ENCODE measurements around the gene FARP1. TPM values are rescaled to one million over a fixed set of nuclear protein-coding genes. Genes with fewer than 3 reads are reported as not detected.
A peak's percentile ranks its signal among the peaks of the same experiment; 100 is the strongest.

The FARP1 gene
- total RNA-seq, 1 donor from 2014 or later: 357 TPM

DNA sequence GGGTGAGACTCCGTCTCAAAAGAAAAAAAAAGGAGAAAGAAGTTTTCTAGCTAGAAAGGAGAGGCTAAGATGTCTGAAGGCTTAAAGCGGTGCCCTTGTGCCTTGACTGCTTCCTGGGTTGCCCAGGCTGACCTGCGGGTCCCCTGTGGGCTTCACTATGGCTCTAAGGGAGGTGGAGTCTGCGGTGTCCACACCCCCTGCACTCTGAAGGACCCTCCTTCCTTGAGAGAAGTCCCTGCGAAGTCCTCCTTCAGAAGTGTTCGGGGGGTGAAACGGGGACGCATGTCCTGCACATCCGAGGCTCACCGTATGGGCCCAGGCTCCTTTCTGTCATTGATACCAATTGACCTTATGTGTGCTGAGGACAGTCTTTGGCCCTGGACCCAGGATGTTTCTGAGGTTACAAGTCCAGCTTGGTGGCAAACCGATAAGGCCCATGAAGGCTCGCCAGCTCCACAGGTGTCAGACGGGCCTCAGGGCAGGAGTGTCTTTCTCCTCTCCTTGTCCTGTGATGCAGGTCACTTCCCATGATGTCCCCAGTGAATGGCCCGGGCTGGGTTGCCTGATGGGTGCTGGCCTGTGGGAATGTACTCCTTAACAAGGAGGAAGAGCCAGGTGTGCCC lies 45.8 kb downstream of the FARP1 start:
- TF ChIP-seq, protein P1, sequence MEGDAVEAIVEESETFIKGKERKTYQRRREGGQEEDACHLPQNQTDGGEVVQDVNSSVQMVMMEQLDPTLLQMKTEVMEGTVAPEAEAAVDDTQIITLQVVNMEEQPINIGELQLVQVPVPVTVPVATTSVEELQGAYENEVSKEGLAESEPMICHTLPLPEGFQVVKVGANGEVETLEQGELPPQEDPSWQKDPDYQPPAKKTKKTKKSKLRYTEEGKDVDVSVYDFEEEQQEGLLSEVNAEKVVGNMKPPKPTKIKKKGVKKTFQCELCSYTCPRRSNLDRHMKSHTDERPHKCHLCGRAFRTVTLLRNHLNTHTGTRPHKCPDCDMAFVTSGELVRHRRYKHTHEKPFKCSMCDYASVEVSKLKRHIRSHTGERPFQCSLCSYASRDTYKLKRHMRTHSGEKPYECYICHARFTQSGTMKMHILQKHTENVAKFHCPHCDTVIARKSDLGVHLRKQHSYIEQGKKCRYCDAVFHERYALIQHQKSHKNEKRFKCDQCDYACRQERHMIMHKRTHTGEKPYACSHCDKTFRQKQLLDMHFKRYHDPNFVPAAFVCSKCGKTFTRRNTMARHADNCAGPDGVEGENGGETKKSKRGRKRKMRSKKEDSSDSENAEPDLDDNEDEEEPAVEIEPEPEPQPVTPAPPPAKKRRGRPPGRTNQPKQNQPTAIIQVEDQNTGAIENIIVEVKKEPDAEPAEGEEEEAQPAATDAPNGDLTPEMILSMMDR (IDR thresholded peaks at IDR 0.05): no peak
- no peaks in the 10 kb centered on the region for H3K9me3 Mint-ChIP-seq (ENCODE audit: unreplicated experiment)
- no peak for DNase-seq (ENCODE audit: extremely low spot score, unreplicated experiment)
- H3K4me1 Mint-ChIP-seq (ENCODE audit: unreplicated experiment): peaks cover 72% of the 10 kb centered on the region
- peak overlapping the region; percentile 54 for H3K27ac Mint-ChIP-seq (ENCODE audit: unreplicated experiment)
- peaks cover 16% of the 10 kb centered on the region for H3K36me3 Mint-ChIP-seq (ENCODE audit: unreplicated experiment)
- no peak overlapping the region for H3K4me3 Mint-ChIP-seq (ENCODE audit: unreplicated experiment)
- H3K27me3 Mint-ChIP-seq (ENCODE audit: unreplicated experiment): no peaks in the 10 kb centered on the region

DNA sequence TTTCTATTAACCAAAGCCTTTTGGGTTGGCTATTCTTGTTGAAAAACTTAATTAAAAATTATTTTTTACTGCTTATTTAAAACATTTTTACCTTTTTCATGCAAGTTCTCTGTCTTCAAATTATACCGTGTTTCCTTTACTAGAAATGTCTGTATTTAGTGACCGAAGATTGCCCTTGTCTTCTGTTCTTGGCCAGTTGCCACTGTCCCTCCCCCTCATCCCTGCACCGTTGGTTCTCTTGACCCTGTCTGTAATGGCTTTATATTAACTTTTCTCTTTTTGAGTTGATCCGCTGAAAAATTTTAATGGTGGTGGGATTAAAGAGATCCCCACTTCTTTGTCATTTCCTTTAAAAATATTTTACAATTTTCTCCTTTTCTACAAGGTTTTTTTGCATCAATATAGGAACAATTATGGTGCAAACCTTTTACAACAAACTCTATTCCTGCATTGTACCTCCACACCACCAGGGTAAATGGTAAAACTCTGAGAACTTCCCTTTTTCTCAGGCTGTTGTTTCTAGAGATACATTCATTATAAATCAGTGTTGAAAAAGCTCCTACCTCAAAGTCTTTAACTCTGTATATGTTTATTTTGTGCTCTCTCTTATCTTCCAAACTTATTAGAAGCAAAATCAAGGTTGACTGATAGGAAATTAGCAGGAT lies 47.1 kb downstream of the FARP1 start:
- no peaks in the 10 kb centered on the region for H3K9me3 Mint-ChIP-seq (ENCODE audit: unreplicated experiment)
- TF ChIP-seq, protein P1 (IDR thresholded peaks at IDR 0.05): peak; percentile 10
- no peak for DNase-seq (ENCODE audit: extremely low spot score, unreplicated experiment)
- peaks cover 64% of the 10 kb centered on the region for H3K4me1 Mint-ChIP-seq (ENCODE audit: unreplicated experiment)
- H3K36me3 Mint-ChIP-seq (ENCODE audit: unreplicated experiment): peaks cover 13% of the 10 kb centered on the region
- H3K27ac Mint-ChIP-seq (ENCODE audit: unreplicated experiment): peak overlapping the region; percentile 12
- H3K4me3 Mint-ChIP-seq (ENCODE audit: unreplicated experiment): no peak overlapping the region
- H3K27me3 Mint-ChIP-seq (ENCODE audit: unreplicated experiment): no peaks in the 10 kb centered on the region

DNA sequence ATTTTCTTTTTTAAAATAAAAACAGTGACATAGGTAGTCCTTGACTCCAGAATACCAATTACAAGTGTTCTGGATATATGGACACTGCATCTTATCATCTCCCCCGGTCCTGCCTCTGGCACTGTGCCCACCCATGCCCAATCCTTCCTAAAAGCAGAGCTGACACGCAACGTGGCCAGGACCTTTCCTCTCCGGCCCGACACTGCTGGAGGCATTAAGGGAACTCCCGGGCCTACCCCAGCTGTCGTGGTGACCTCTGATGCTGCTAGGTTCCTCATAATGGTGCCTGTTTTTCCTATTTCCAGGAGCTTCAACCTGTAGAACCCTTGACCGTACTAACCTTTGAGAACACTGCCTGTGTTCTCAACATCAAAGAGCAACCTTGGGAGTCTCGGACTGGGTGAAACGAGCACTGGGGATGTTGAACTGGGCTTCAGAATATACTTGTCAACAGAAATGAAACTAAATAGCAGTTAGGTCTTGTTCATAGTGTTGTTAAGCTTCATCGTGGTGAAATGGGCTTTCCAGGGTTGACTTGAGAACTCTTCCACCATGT lies 48.1 kb downstream of the FARP1 start:
- Mint-ChIP-seq H3K27ac (ENCODE audit: unreplicated experiment) (no peak overlapping the region), H3K9me3 (ENCODE audit: unreplicated experiment) (no peaks in the 10 kb centered on the region), H3K4me1 (ENCODE audit: unreplicated experiment) (peaks cover 65% of the 10 kb centered on the region), H3K4me3 (ENCODE audit: unreplicated experiment) (no peak overlapping the region), H3K36me3 (ENCODE audit: unreplicated experiment) (peaks cover 13% of the 10 kb centered on the region), H3K27me3 (ENCODE audit: unreplicated experiment) (no peaks in the 10 kb centered on the region)
- TF ChIP-seq, protein P1 (IDR thresholded peaks at IDR 0.05): no peak
- DNase-seq (ENCODE audit: extremely low spot score, unreplicated experiment): no peak

DNA sequence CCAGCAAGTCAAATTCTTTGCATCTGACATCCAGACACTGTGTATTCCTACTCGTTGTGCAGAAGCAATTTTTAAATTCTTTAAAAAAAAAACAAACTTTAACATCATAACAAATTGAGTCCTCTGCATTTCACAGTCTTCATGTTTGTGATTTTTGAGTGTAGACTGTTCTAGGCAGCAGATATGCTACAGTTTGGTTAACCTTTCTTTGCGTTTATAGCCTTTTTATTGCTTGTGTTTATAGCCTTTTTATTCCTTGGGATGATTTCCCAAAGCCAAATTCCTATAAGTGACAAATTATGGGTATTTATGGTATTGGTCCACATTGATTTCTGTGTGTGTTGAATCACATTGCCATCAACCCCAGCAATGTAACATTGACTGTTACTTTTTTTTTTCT lies 49.1 kb downstream of the FARP1 start:
- TF ChIP-seq, protein P1 (IDR thresholded peaks at IDR 0.05): no peak
- Mint-ChIP-seq H3K27me3 (ENCODE audit: unreplicated experiment) (no peaks in the 10 kb centered on the region), H3K9me3 (ENCODE audit: unreplicated experiment) (no peaks in the 10 kb centered on the region), H3K4me3 (ENCODE audit: unreplicated experiment) (no peak overlapping the region), H3K4me1 (ENCODE audit: unreplicated experiment) (peaks cover 66% of the 10 kb centered on the region), H3K27ac (ENCODE audit: unreplicated experiment) (no peak overlapping the region), H3K36me3 (ENCODE audit: unreplicated experiment) (peaks cover 11% of the 10 kb centered on the region)
- DNase-seq (ENCODE audit: extremely low spot score, unreplicated experiment): no peak

DNA sequence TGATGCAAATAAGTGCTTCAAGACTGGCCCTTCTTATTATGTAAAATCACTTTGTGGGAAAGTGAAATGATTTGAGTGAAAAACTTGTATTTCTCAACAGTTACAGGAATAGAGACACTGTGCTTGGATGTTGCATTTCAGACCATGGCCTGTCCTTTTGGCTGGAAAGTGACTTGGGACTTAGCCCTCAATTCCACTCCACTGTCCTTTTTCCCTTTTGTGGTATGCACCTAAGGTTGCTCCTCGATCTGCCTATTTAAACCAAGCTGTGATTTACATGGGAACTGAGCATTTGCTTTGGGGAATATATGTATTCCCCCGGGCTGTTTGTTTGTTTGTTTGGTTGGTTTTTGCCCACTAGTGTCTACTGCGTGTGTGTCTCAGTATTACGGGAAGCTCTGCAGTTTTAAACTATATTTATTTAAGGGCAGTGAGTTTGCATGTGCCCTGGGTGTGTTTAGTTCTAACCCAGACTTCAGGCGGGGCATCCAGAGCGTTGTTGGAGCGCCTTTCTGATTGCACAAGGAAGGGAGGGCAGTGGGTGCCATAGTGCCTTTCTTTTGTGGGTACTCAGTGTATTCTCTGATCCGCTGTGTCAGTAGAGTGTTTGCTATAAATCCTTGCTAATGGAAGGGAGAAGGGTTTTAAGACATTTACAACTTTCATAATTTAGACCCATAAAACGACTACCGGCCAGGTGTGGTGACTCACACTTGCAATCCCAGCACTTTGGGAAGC lies 52.3 kb downstream of the FARP1 start:
- H3K4me1 Mint-ChIP-seq (ENCODE audit: unreplicated experiment): peaks cover 50% of the 10 kb centered on the region
- no peak overlapping the region for H3K27ac Mint-ChIP-seq (ENCODE audit: unreplicated experiment)
- no peak for DNase-seq (ENCODE audit: extremely low spot score, unreplicated experiment)
- no peaks in the 10 kb centered on the region for H3K9me3 Mint-ChIP-seq (ENCODE audit: unreplicated experiment)
- H3K27me3 Mint-ChIP-seq (ENCODE audit: unreplicated experiment): no peaks in the 10 kb centered on the region
- peaks cover 12% of the 10 kb centered on the region for H3K36me3 Mint-ChIP-seq (ENCODE audit: unreplicated experiment)
- H3K4me3 Mint-ChIP-seq (ENCODE audit: unreplicated experiment): no peak overlapping the region
- TF ChIP-seq, protein P1 (IDR thresholded peaks at IDR 0.05): no peak
